IMR-90 (cell line): ENCODE results near the gene ZNF385B. TPM values are rescaled to one million over a fixed set of nuclear protein-coding genes. Genes with fewer than 3 reads are reported as not detected.

Source experiments
- ATAC-seq: fragments of 200-7000 bp; cut with Tn5 transposase; 2 replicates; pipeline ENCODE4 v1.9.1; 2020; ENCODE audit warnings: low read depth, mild to moderate bottlenecking, moderate library complexity
- BruUV-seq: library from RNA; stranded (reverse); fragments of 400-500 nt; replicated peaks from 2 replicates; lab custom pipeline; 2021; lab: Mats Ljungman, UMichigan
- CTCF ChIA-PET: fragments of 300-600 bp; formaldehyde crosslinking; extraction: SDS; loops from one replicate; lab custom pipeline; 2021; ENCODE audit warnings: antibody characterized with exemption; lab: Yijun Ruan, JAX
- POLR2A ChIA-PET: fragments of 300-600 bp; sonication (Branson Sonifier 250); formaldehyde crosslinking; loops from one replicate; lab custom pipeline; 2022; ENCODE audit warnings: antibody characterized with exemption; ENCODE audit not compliant: unreplicated experiment; lab: Charles Lee
- DNase-seq: peaks from one replicate; pipeline ENCODE4 v3.0.0; 2013
- H2AFZ ChIP-seq: replicated peaks from 2 replicates; pipeline ENCODE3; 2013; ENCODE audit warnings: low read length, mild to moderate bottlenecking; ENCODE audit not compliant: poor library complexity
- H2AK5ac ChIP-seq: 2 replicates; pipeline ENCODE4 v1.6.1; 2013; ENCODE audit warnings: low read depth, low read length, inconsistent platforms
- H2AK9ac ChIP-seq: replicated peaks from 2 replicates; pipeline ENCODE3; 2013; ENCODE audit warnings: mild to moderate bottlenecking, low read depth, low read length, moderate library complexity; ENCODE audit not compliant: poor library complexity
- H2BK120ac ChIP-seq: 2 replicates; pipeline ENCODE4 v1.6.1; 2013; ENCODE audit warnings: low read depth, low read length, inconsistent platforms
- H2BK15ac ChIP-seq: 3 replicates; pipeline ENCODE4 v1.6.1; 2013; ENCODE audit warnings: low read depth, low read length, inconsistent platforms
- H2BK20ac ChIP-seq: 2 replicates; pipeline ENCODE4 v1.6.1; 2013; ENCODE audit warnings: low read depth, mild to moderate bottlenecking, inconsistent platforms, low read length, moderate library complexity
- H2BK5ac ChIP-seq: 2 replicates; pipeline ENCODE4 v1.6.1; 2013; ENCODE audit warnings: mild to moderate bottlenecking, low read depth, low read length, inconsistent platforms; ENCODE audit not compliant: poor library complexity, severe bottlenecking
- H3K14ac ChIP-seq: replicated peaks from 2 replicates; pipeline ENCODE4 v1.6.1; 2013; ENCODE audit warnings: low read depth, low read length, inconsistent platforms
- H3K18ac ChIP-seq: 2 replicates; pipeline ENCODE4 v1.6.1; 2013; ENCODE audit warnings: low read depth, low read length, control low read depth
- H3K23ac ChIP-seq: 2 replicates; pipeline ENCODE4 v1.6.1; 2013; ENCODE audit warnings: low read depth, low read length, inconsistent platforms
- H3K27ac ChIP-seq: 2 replicates; pipeline ENCODE4 v1.5.1; 2013; ENCODE audit warnings: mild to moderate bottlenecking, control low read depth, low read length; ENCODE audit not compliant: insufficient read depth
- H3K27me3 ChIP-seq: 2 replicates; pipeline ENCODE4 v1.6.1; 2013; ENCODE audit warnings: low read length; ENCODE audit not compliant: control insufficient read depth, insufficient read depth
- H3K36me3 ChIP-seq: 2 replicates; pipeline ENCODE4 v1.6.1; 2013; ENCODE audit warnings: low read length, mixed read lengths; ENCODE audit not compliant: control insufficient read depth, insufficient read depth
- H3K4ac ChIP-seq: 2 replicates; pipeline ENCODE4 v1.6.1; 2013; ENCODE audit warnings: low read depth, low read length, inconsistent platforms
- H3K4me1 ChIP-seq: 2 replicates; pipeline ENCODE4 v1.6.1; 2013; ENCODE audit warnings: low read length, mixed read lengths; ENCODE audit not compliant: control insufficient read depth, insufficient read depth
- H3K4me2 ChIP-seq: 2 replicates; pipeline ENCODE4 v1.6.1; 2013; ENCODE audit warnings: low read depth, mild to moderate bottlenecking, control low read depth, low read length, moderate library complexity
- H3K4me3 ChIP-seq: 2 replicates; pipeline ENCODE4 v1.5.1; 2013; ENCODE audit warnings: low read depth, mild to moderate bottlenecking, control low read depth, low read length, moderate library complexity; ENCODE audit not compliant: insufficient read depth
- H3K56ac ChIP-seq: 2 replicates; pipeline ENCODE4 v1.6.1; 2013; ENCODE audit warnings: low read length, inconsistent platforms; ENCODE audit not compliant: insufficient read depth; ENCODE audit errors: extremely low read depth
- H3K79me1 ChIP-seq, 2 experiments: 2 replicates each; pipeline ENCODE4 v1.6.1; 2013; ENCODE audit warnings: low read length in 2 of 2, inconsistent platforms in 1 of 2, low read depth in 1 of 2
- H3K9ac ChIP-seq: 2 replicates; pipeline ENCODE4 v1.6.1; 2013; ENCODE audit warnings: low read depth, low read length, control low read depth
- H3K9me1 ChIP-seq: 2 replicates; pipeline ENCODE4 v1.6.1; 2013; ENCODE audit warnings: low read length, inconsistent platforms; ENCODE audit not compliant: insufficient read depth
- H3K9me3 ChIP-seq: 2 replicates; pipeline ENCODE4 v1.6.1; 2013; ENCODE audit warnings: low read length; ENCODE audit not compliant: control insufficient read depth, insufficient read depth
- H4K20me1 ChIP-seq: 2 replicates; pipeline ENCODE4 v1.6.1; 2013; ENCODE audit warnings: low read length, inconsistent platforms; ENCODE audit not compliant: insufficient read depth
- H4K5ac ChIP-seq: 2 replicates; pipeline ENCODE4 v1.6.1; 2013; ENCODE audit warnings: mild to moderate bottlenecking, low read depth, low read length, control low read depth
- H4K8ac ChIP-seq, 2 experiments: 2 replicates each; pipeline ENCODE4 v1.6.1; 2013; ENCODE audit warnings: low read depth in 2 of 2, low read length in 2 of 2, control low read depth in 1 of 2, inconsistent platforms in 1 of 2
- H4K91ac ChIP-seq: 2 replicates; pipeline ENCODE4 v1.6.1; 2013; ENCODE audit warnings: low read depth, low read length, inconsistent platforms; ENCODE audit not compliant: insufficient read depth
- BHLHE40 ChIP-seq: fragments of 150-350 bp; IDR thresholded peaks from 2 replicates; pipeline ENCODE4 v1.6.1; 2016; ENCODE audit warnings: mild to moderate bottlenecking, low read depth, low read length
- ELK1 ChIP-seq: fragments of 150-350 bp; IDR thresholded peaks from 2 replicates; pipeline ENCODE4 v1.6.1; 2016; ENCODE audit warnings: low read depth, mild to moderate bottlenecking, low read length, moderate library complexity, borderline replicate concordance
- NFE2L2 ChIP-seq: fragments of 150-350 bp; IDR thresholded peaks from 2 replicates; pipeline ENCODE4 v1.6.1; 2016; ENCODE audit warnings: low read depth, mild to moderate bottlenecking, low read length
- SMC3 ChIP-seq: fragments of 150-350 bp; IDR thresholded peaks from 2 replicates; pipeline ENCODE4 v1.6.1; 2016; ENCODE audit warnings: low read depth, mild to moderate bottlenecking, antibody characterized with exemption, low read length, moderate library complexity
- USF2 ChIP-seq: fragments of 150-350 bp; IDR thresholded peaks from 2 replicates; pipeline ENCODE4 v1.6.1; 2017; ENCODE audit warnings: mild to moderate bottlenecking, antibody characterized with exemption, low read length, low read depth
- WGBS, 2 experiments: methylation state at CpG; one replicate each; pipeline versions ENCODE4 v1.1.5 to v1.1.7; 2013; ENCODE audit warnings: missing lambda C conversion rate in 2 of 2; ENCODE audit not compliant: insufficient read length in 1 of 2; ENCODE audit errors: extremely low coverage in 2 of 2; 5-methylcytosine and 5-hydroxymethylcytosine counted together
- dilution Hi-C: fragments of 300-500 bp; cut with HindIII; formaldehyde crosslinking; loops from one replicate; pipeline ENCODE4 v1.14.3; 2018; ENCODE audit warnings: low sequenced_read_pairs; ENCODE audit not compliant: unreplicated experiment
- in situ Hi-C: fragments of 300-500 bp; cut with MboI; formaldehyde crosslinking; loops from 3 replicates; pipeline ENCODE4 v1.14.3; 2019; ENCODE audit warnings: low sequenced_read_pairs, inconsistent platforms, mixed read lengths
- intact Hi-C: fragments of 100-400 bp; cut with micrococcal nuclease; formaldehyde crosslinking; loops from 2 replicates; pipeline ENCODE4 v1.10.0; 2022
- polyA plus RNA-seq, 3 experiments: library from polyadenylated mRNA; depleted of rRNA; stranded (reverse); fragments of >200 nt; gene quantifications; 2 replicates each; pipeline ENCODE4 v1.2.3, GENCODE V29; 2012; ENCODE audit warnings: low replicate concordance in 1 of 3
- total RNA-seq: library from RNA; depleted of rRNA; stranded (reverse); fragments of >200 nt; gene quantifications from 2 replicates; pipeline ENCODE4 v1.2.3, GENCODE V29; 2012

ZNF385B gene
- total and polyA plus RNA-seq, 2 of the 4 experiments (the other 2 are of a cell fraction) = not detected

- no peaks in the 10 kb centered on the region for H3K79me1 ChIP-seq
- TF ChIP-seq USF2 = no peak
- no peak for TF ChIP-seq ELK1
- TF ChIP-seq BHLHE40 = no peak
- no peak for TF ChIP-seq NFE2L2
- no peak for TF ChIP-seq SMC3
- no peak overlapping the region for H3K18ac ChIP-seq
- ChIA-PET CTCF (no interaction called here), POLR2A (no interaction called here)
- DNase-seq (no peak), ATAC-seq (no peak)
- no peak overlapping the region for H3K4me2 ChIP-seq
- no peak overlapping the region for H2BK5ac ChIP-seq
- intact Hi-C loops = no loop called here
- H2BK120ac ChIP-seq = no peak overlapping the region
- H2AK9ac ChIP-seq = no peak overlapping the region
- H2AK5ac ChIP-seq = no peak overlapping the region
- no peaks in the 10 kb centered on the region for H3K27me3 ChIP-seq
- no peaks in the 10 kb centered on the region for H3K9me3 ChIP-seq
- H3K4ac ChIP-seq = no peak overlapping the region
- H2BK15ac ChIP-seq = no peak overlapping the region
- no peaks in the 10 kb centered on the region for H3K36me3 ChIP-seq
- in situ Hi-C loops = no loop called here
- H3K23ac ChIP-seq = no peak overlapping the region
- H3K9ac ChIP-seq = no peak overlapping the region
- no peak overlapping the region for H2BK20ac ChIP-seq
- H3K56ac ChIP-seq = no peak overlapping the region
- no peak overlapping the region for H3K27ac ChIP-seq
- no peaks in the 10 kb centered on the region for H3K9me1 ChIP-seq
- no peaks in the 10 kb centered on the region for H4K20me1 ChIP-seq
- H4K91ac ChIP-seq = no peak overlapping the region
- H4K5ac ChIP-seq = no peak overlapping the region
- H3K4me3 ChIP-seq = no peak overlapping the region
- no peak overlapping the region for H2AFZ ChIP-seq
- H3K4me1 ChIP-seq = no peaks in the 10 kb centered on the region
- no TSS peak for BruUV-seq
- no peak overlapping the region for H4K8ac ChIP-seq
- no peak overlapping the region for H3K14ac ChIP-seq
- dilution Hi-C loops = no loop called here
- no CpG with 5 or more reads among the region's 4 CpGs for WGBS, 2 experiments
Observed at GRCh38 chr2:179712825-179713224, 148.6 kb downstream of the ZNF385B start.
